Vagina (tissue), 2 donors: Measurements from ENCODE around the gene RAB11FIP4. TPM values are rescaled to one million over a fixed set of nuclear protein-coding genes. Genes with fewer than 3 reads are reported as not detected.

Experiments used
- DNase-seq, 2 donors: peaks; one replicate each; pipeline ENCODE4 v3.0.0-alpha.2; 2017; ENCODE audit errors: extremely low spot score in 2 of 2
- H3K27ac ChIP-seq: fragments of 200-600 bp; sonication (generic); one replicate; pipeline ENCODE4 v1.5.1; 2019
- H3K27me3 ChIP-seq: fragments of 200-600 bp; sonication (generic); one replicate; pipeline ENCODE4 v1.5.1; 2019
- H3K36me3 ChIP-seq, 2 donors: fragments of 200-600 bp; sonication (generic); one replicate each; pipeline ENCODE4 v1.5.1; 2017 to 2019
- H3K4me1 ChIP-seq: fragments of 200-600 bp; sonication (generic); one replicate; pipeline ENCODE4 v1.5.1; 2019
- H3K4me3 ChIP-seq, 2 donors: fragments of 200-600 bp; sonication (generic); 1 replicate in 1 of 2; 2 replicates in 1 of 2; pipeline ENCODE4 v1.5.1; 2016 to 2019
- H3K9me3 ChIP-seq: fragments of 200-600 bp; sonication (generic); one replicate; pipeline ENCODE4 v1.5.1; 2019
- CTCF ChIP-seq, 3 experiments: fragments of 450-650 bp in 2 of 3; fragments of 200-600 bp in 1 of 3; sonication (generic) in 1 of 3; IDR thresholded peaks; one replicate each; pipeline ENCODE4 v1.5.1; 2017 to 2019; ENCODE audit warnings: antibody characterized with exemption in 3 of 3, mild to moderate bottlenecking in 2 of 3, moderate library complexity in 2 of 3
- POLR2A ChIP-seq, 2 donors: fragments of 450-650 bp; IDR thresholded peaks; one replicate each; pipeline ENCODE4 v1.6.1; 2017; ENCODE audit warnings: antibody characterized with exemption in 2 of 2, mild to moderate bottlenecking in 2 of 2, moderate library complexity in 2 of 2
- POLR2AphosphoS5 ChIP-seq, 2 donors: sonication (generic); formaldehyde crosslinking; IDR thresholded peaks; one replicate each; pipeline ENCODE4 v1.9.0; 2017; ENCODE audit warnings: antibody characterized with exemption in 2 of 2, mild to moderate bottlenecking in 2 of 2, low read depth in 1 of 2; ENCODE audit not compliant: insufficient read depth in 1 of 2
- intact Hi-C: fragments of 100-400 bp; cut with DNase I; formaldehyde crosslinking; loops from one replicate; pipeline ENCODE4 v1.15.1; 2023
- microRNA counts, 2 donors: library from miRNA; unstranded; fragments of <30 nt; microRNA quantifications; one replicate each; lab custom pipeline; 2016 to 2017
- microRNA-seq: library from miRNA; unstranded; fragments of <30 nt; microRNA quantifications from one replicate; pipeline ENCODE4, GENCODE V29; 2017; ENCODE audit warnings: borderline number of aligned reads, borderline replicate concordance
- small RNA-seq: library from RNA; depleted of rRNA; stranded (forward); fragments of <200 nt; gene quantifications from one replicate; pipeline ENCODE3, GENCODE V24; 2016
- total RNA-seq: library from RNA; depleted of rRNA; stranded (reverse); fragments of >200 nt; gene quantifications from one replicate; pipeline ENCODE4 v1.2.3, GENCODE V29; 2016

RAB11FIP4 gene
- total RNA-seq, 1 donor from 2014 or later, result 11.0 TPM

GRCh38 chr17:31584438-31585279, 193.2 kb downstream of the RAB11FIP4 start:
- TF ChIP-seq CTCF (IDR thresholded peaks at IDR 0.05) (no peak), POLR2AphosphoS5 (IDR thresholded peaks at IDR 0.05; ENCODE audit: insufficient read depth in 1 of 2, low read depth in 1 of 2) (no peak), POLR2A (IDR thresholded peaks at IDR 0.05) (no peak)
- DNase-seq, result no peak
- H3K4me3 ChIP-seq, result no peak overlapping the region
- H3K27me3 ChIP-seq, result no peaks in the 10 kb centered on the region
- no peak overlapping the region for H3K27ac ChIP-seq
- intact Hi-C loops, result no loop called here
- H3K36me3 ChIP-seq, result no peaks in the 10 kb centered on the region
- no peaks in the 10 kb centered on the region for H3K9me3 ChIP-seq
- peaks cover 38% of the 10 kb centered on the region for H3K4me1 ChIP-seq

- Histone ChIP-seq H3K4me1 (peaks cover 32% of the 10 kb centered on the region), H3K9me3 (no peaks in the 10 kb centered on the region), H3K27ac (no peak overlapping the region), H3K27me3 (no peaks in the 10 kb centered on the region), H3K36me3 (no peaks in the 10 kb centered on the region), H3K4me3 (no peak overlapping the region)
- intact Hi-C loops, result no loop called here
- TF ChIP-seq CTCF (IDR thresholded peaks at IDR 0.05) (no peak), POLR2AphosphoS5 (IDR thresholded peaks at IDR 0.05; ENCODE audit: insufficient read depth in 1 of 2, low read depth in 1 of 2) (no peak), POLR2A (IDR thresholded peaks at IDR 0.05) (no peak)
- no peak for DNase-seq
Measured at GRCh38 chr17:31585280-31585630, 193.8 kb downstream of the RAB11FIP4 start.

- no peaks in the 10 kb centered on the region for H3K36me3 ChIP-seq
- no peaks in the 10 kb centered on the region for H3K9me3 ChIP-seq
- H3K27ac ChIP-seq, result no peak overlapping the region
- H3K4me3 ChIP-seq, result no peak overlapping the region
- TF ChIP-seq CTCF (IDR thresholded peaks at IDR 0.05), result no peak
- TF ChIP-seq POLR2A (IDR thresholded peaks at IDR 0.05), result no peak
- TF ChIP-seq POLR2AphosphoS5 (IDR thresholded peaks at IDR 0.05; ENCODE audit: insufficient read depth in 1 of 2, low read depth in 1 of 2), result no peak
- no peak for DNase-seq
- intact Hi-C loops, result no loop called here
- peaks cover 15% of the 10 kb centered on the region for H3K4me1 ChIP-seq
- H3K27me3 ChIP-seq, result no peaks in the 10 kb centered on the region
Measured at GRCh38 chr17:31586946-31587345, 195.5 kb downstream of the RAB11FIP4 start.

GRCh38 chr17:31587462-31587861, 196.0 kb downstream of the RAB11FIP4 start:
- no peak overlapping the region for H3K27ac ChIP-seq

More at GRCh38 chr17:31587462-31587861, 196.0 kb downstream of the RAB11FIP4 start:
- Histone ChIP-seq H3K27me3 (no peaks in the 10 kb centered on the region), H3K4me1 (peaks cover 10% of the 10 kb centered on the region), H3K4me3 (no peak overlapping the region), H3K36me3 (no peaks in the 10 kb centered on the region), H3K9me3 (no peaks in the 10 kb centered on the region)
- intact Hi-C loops, result no loop called here
- TF ChIP-seq POLR2A (IDR thresholded peaks at IDR 0.05) (no peak), CTCF (IDR thresholded peaks at IDR 0.05) (no peak), POLR2AphosphoS5 (IDR thresholded peaks at IDR 0.05; ENCODE audit: insufficient read depth in 1 of 2, low read depth in 1 of 2) (no peak)
- no peak for DNase-seq

MicroRNAs encoded within 50 kb of the gene (microRNA counts, 767-probe panel; counts per million panel counts)
- 238 to 261 counts per million in 2 donors for microRNA hsa-miR-193a-3p (lab: Ali Mortazavi, UCI)
- 4,259 to 5,253 counts per million in 2 donors for microRNA hsa-miR-193a-5p (lab: Ali Mortazavi, UCI)

Small RNA genes within 50 kb of the gene (microRNA-seq; reads per million reads assigned to microRNA genes)
- gene MIR193A, result 808 reads per million, percentile 75 among the genes with 10 or more reads in this experiment
- 1.9 reads per million for gene MIR365B
- gene MIR4725, result 1.9 reads per million

Small RNA genes within 50 kb of the gene (small RNA-seq; reads per million reads assigned to genes)
- gene MIR193A (3.1 reads per million, percentile 76 among the genes with 10 or more reads in this experiment), gene MIR4725 (not detected), gene RN7SL45P (not detected), gene RN7SL79P (not detected), gene RNU6ATAC7P (not detected)

Other genes with a start within 250 kb of the RAB11FIP4 start
- gene OMG, start 94.4 kb upstream of the RAB11FIP4 start, total RNA-seq, result not detected
- 11.0 TPM for gene EVI2B, start 77.6 kb upstream of the RAB11FIP4 start, total RNA-seq
- gene EVI2A, start 70.1 kb upstream of the RAB11FIP4 start, total RNA-seq, result 0.98 TPM